ENCODE results near the gene IDI2.

DNA sequence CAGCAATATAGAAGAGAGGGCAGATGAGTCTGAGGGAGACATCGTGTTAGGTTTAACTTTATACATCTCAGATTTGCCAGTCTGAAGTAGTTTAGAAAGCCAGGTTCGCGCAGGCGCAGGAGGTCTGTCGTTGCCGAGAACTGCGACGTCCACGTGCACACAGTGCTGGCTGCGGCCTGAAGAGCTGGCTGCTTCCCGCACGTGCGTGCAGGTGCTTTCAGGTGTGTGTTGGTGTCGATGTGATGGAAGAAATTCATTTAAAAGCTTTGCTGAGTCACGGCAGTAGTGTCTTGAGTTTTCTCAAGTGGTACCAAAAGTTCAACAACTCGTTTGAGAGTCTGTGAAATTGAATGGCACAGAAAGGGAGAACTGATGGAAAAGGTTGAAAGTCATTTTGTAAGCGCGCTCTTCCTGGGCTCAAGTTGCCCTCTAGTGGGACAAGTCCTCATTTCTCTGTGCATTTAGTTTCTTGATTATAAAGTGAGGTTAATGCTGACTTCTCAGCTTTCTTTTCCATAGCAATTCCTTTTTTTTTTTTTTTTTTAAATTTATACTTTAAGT is 49.2 kb upstream of the IDI2 start:
- TF ChIP-seq, protein P1, sequence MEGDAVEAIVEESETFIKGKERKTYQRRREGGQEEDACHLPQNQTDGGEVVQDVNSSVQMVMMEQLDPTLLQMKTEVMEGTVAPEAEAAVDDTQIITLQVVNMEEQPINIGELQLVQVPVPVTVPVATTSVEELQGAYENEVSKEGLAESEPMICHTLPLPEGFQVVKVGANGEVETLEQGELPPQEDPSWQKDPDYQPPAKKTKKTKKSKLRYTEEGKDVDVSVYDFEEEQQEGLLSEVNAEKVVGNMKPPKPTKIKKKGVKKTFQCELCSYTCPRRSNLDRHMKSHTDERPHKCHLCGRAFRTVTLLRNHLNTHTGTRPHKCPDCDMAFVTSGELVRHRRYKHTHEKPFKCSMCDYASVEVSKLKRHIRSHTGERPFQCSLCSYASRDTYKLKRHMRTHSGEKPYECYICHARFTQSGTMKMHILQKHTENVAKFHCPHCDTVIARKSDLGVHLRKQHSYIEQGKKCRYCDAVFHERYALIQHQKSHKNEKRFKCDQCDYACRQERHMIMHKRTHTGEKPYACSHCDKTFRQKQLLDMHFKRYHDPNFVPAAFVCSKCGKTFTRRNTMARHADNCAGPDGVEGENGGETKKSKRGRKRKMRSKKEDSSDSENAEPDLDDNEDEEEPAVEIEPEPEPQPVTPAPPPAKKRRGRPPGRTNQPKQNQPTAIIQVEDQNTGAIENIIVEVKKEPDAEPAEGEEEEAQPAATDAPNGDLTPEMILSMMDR (IDR thresholded peaks at IDR 0.05; ENCODE audit: poor library complexity) = peak; percentile 32
- no peak for TF ChIP-seq EZH2phosphoT487 (IDR thresholded peaks at IDR 0.05; ENCODE audit: low read depth, severe bottlenecking, unreplicated experiment)
- TF ChIP-seq EZH2 (IDR thresholded peaks at IDR 0.05; ENCODE audit: borderline replicate concordance) = no peak
